Activated CD4-positive, alpha-beta T cell treated with anti-CD3 and anti-CD28 coated beads, Interleukin-2, amount 10 ng/mL, durations not matched to agents 7 days and 5 days (primary cell): ENCODE data around the gene SMCO2. TPM values are rescaled to one million over a fixed set of nuclear protein-coding genes. Genes with fewer than 3 reads are reported as not detected.

ENCODE experiments used
- CTCF ChIA-PET: fragments of 350-600 bp; sonication (Branson Sonifier 250); formaldehyde crosslinking; loops from one replicate; lab custom pipeline; 2021; ENCODE audit warnings: antibody characterized with exemption; lab: Charles Lee
- POLR2A ChIA-PET: fragments of 350-600 bp; sonication (Branson Sonifier 250); formaldehyde crosslinking; loops from one replicate; lab custom pipeline; 2021; ENCODE audit warnings: antibody characterized with exemption; lab: Charles Lee
- DNase-seq: peaks from one replicate; pipeline ENCODE4 v3.0.0-alpha.2; 2020
- H3K27ac Mint-ChIP-seq: one replicate; pipeline ENCODE4 v1.8.0; 2021; ENCODE audit warnings: mild to moderate bottlenecking, moderate library complexity, mixed read lengths
- H3K27me3 Mint-ChIP-seq: one replicate; pipeline ENCODE4 v1.8.0; 2021; ENCODE audit warnings: mixed read lengths
- H3K36me3 Mint-ChIP-seq: one replicate; pipeline ENCODE4 v1.8.0; 2021; ENCODE audit warnings: low read depth, mixed read lengths
- H3K4me1 Mint-ChIP-seq: one replicate; pipeline ENCODE4 v1.8.0; 2021; ENCODE audit warnings: mixed read lengths
- H3K4me3 Mint-ChIP-seq: one replicate; pipeline ENCODE4 v1.8.0; 2021; ENCODE audit warnings: mild to moderate bottlenecking, moderate library complexity, mixed read lengths
- H3K9me3 Mint-ChIP-seq: one replicate; pipeline ENCODE4 v1.8.0; 2021; ENCODE audit warnings: mixed read lengths
- total RNA-seq, 2 experiments: library from RNA; stranded (reverse); gene quantifications; one replicate each; pipeline ENCODE4 v1.2.3, GENCODE V29; 2021

The SMCO2 gene
- total RNA-seq, 2 experiments from 2014 or later, result 0.22 to 0.46 TPM

DNA sequence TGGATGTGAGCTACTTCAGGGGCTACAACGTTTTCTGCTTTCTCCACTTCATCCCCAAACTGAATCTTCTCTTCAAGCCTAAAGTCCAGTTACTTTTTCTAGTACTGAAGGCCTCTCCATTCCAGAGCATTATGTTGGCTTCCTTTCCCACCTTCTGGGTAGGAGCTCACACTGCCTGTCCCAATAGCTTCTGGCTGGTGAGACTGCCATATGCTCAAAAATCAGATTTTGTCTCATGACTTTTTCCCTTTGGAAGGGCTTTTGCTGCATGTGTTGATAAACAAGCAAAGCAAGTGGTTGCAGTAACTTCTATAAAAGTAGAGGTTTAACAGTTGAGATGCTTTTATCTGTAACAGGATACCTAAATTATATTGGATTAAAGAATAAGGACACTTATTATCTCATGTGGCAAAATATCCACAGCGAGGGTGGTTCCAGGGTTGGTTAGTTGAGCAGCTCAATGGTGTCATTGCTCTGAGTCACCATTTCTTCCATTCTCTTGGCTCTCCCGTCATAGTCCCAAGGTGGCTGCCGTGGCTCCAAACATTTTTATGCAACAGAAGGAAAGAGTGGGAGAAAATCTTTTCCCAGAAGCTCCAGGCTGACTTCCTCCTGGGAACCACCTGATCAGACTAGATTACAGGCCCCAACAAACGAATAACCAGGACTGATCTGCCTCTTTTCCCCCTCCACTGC is 62.3 kb downstream of the SMCO2 start:
- peaks cover 54% of the 10 kb centered on the region for H3K27me3 Mint-ChIP-seq
- ChIA-PET CTCF (interaction anchor here (1.0 kb wide), 1 partner anchor 57 kb away, joined by 3 read pairs; no protein-coding TSS in a partner anchor), POLR2A (no interaction called here)
- no peak overlapping the region for H3K4me3 Mint-ChIP-seq
- peaks cover 2% of the 10 kb centered on the region for H3K36me3 Mint-ChIP-seq
- H3K4me1 Mint-ChIP-seq, result no peaks in the 10 kb centered on the region
- H3K27ac Mint-ChIP-seq, result no peak overlapping the region
- no peak for DNase-seq
- peaks cover 4% of the 10 kb centered on the region for H3K9me3 Mint-ChIP-seq

GRCh38 chr12:27511031-27511722 is 64.6 kb downstream of the SMCO2 start:
- peaks cover 50% of the 10 kb centered on the region for H3K27me3 Mint-ChIP-seq

DNA sequence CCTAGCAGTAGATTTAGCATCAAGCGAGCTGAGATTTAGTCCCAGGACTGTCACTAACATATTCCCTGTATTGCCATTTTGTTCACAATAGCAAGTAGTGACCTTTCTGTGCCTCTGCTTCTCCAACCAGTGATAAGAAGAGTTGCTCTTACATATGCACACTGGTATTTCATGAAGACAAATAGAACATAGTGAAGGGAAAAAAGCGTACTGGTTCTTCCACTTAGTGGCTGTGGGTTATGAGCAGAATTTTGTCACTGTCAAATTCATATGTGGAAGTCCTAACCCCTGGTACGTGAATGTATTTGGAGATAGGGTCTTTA is 65.1 kb downstream of the SMCO2 start:
- POLR2A ChIA-PET, result no interaction called here
- H3K4me1 Mint-ChIP-seq, result no peaks in the 10 kb centered on the region
- no peak overlapping the region for H3K4me3 Mint-ChIP-seq
- CTCF ChIA-PET, result interaction anchor here (1.1 kb wide), 1 partner anchor 34 kb away, joined by 3 read pairs; no protein-coding TSS in a partner anchor
- DNase-seq, result no peak
- peaks cover 2% of the 10 kb centered on the region for H3K9me3 Mint-ChIP-seq
- no peaks in the 10 kb centered on the region for H3K36me3 Mint-ChIP-seq
- no peak overlapping the region for H3K27ac Mint-ChIP-seq
- peaks cover 48% of the 10 kb centered on the region for H3K27me3 Mint-ChIP-seq

More at GRCh38 chr12:27511031-27511722, 64.6 kb downstream of the SMCO2 start:
- H3K36me3 Mint-ChIP-seq, result peaks cover 2% of the 10 kb centered on the region
- H3K4me1 Mint-ChIP-seq, result no peaks in the 10 kb centered on the region
- peaks cover 4% of the 10 kb centered on the region for H3K9me3 Mint-ChIP-seq
- no peak overlapping the region for H3K27ac Mint-ChIP-seq
- no peak overlapping the region for H3K4me3 Mint-ChIP-seq
- ChIA-PET CTCF (no interaction called here), POLR2A (no interaction called here)
- DNase-seq, result no peak

DNA sequence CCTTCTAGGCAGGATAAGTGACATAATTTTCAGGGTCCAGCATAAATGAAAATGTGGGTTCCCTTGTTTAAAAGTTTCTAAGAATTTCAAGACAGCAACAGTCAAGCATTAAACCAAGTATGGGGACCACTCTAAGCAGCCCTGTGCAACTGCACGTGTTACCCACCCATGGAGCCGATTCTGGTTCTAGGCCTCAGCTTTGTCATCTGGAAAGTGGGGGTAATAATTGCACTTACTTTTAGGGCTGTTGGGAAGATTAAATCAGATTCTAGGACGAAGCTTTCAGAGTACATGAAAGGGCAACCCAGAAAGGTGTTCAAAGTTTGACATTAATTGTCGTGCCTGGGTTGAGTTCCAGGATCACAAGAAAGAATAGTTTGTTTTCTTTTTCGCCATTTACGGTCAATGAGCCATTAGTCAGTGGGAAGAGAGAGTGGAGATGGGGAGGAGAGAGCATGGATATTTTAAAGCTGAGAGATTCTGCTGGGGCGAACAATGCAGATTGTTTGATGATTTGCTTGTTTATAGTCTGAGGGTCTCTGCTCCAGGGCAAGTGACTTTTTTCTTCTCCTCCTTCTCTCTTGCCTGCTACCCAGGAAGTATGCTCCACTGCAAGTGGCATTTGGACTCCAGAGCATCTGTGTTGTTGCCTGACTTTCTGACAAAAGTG is 66.8 kb downstream of the SMCO2 start:
- Mint-ChIP-seq H3K27me3 (peaks cover 45% of the 10 kb centered on the region), H3K4me3 (no peak overlapping the region), H3K36me3 (no peaks in the 10 kb centered on the region), H3K4me1 (no peaks in the 10 kb centered on the region), H3K27ac (no peak overlapping the region), H3K9me3 (no peaks in the 10 kb centered on the region)
- ChIA-PET POLR2A (no interaction called here), CTCF (interaction anchor here (2.1 kb wide), 1 partner anchor 11 kb away, joined by 6 read pairs; the partner anchor contains the start of gene PPFIBP1)
- no peak for DNase-seq

GRCh38 chr12:27515671-27516070 is 69.1 kb downstream of the SMCO2 start:
- H3K4me3 Mint-ChIP-seq, result no peak overlapping the region
- DNase-seq, result no peak
- peaks cover 43% of the 10 kb centered on the region for H3K27me3 Mint-ChIP-seq
- POLR2A ChIA-PET, result no interaction called here
- no peaks in the 10 kb centered on the region for H3K9me3 Mint-ChIP-seq
- no peaks in the 10 kb centered on the region for H3K36me3 Mint-ChIP-seq
- no peak overlapping the region for H3K27ac Mint-ChIP-seq
- no peaks in the 10 kb centered on the region for H3K4me1 Mint-ChIP-seq
- CTCF ChIA-PET, result interaction anchor here (0.9 kb wide), 1 partner anchor 30 kb away, joined by 4 read pairs; no protein-coding TSS in a partner anchor

- H3K4me3 Mint-ChIP-seq, result no peak overlapping the region
- no peaks in the 10 kb centered on the region for H3K36me3 Mint-ChIP-seq
- ChIA-PET POLR2A (no interaction called here), CTCF (no interaction called here)
- H3K4me1 Mint-ChIP-seq, result peaks cover 3% of the 10 kb centered on the region
- no peak overlapping the region for H3K27ac Mint-ChIP-seq
- H3K27me3 Mint-ChIP-seq, result peaks cover 43% of the 10 kb centered on the region
- no peaks in the 10 kb centered on the region for H3K9me3 Mint-ChIP-seq
- DNase-seq, result no peak
These were observed 70.1 kb downstream of the SMCO2 start for GRCh38 chr12:27516625-27517024.

DNA sequence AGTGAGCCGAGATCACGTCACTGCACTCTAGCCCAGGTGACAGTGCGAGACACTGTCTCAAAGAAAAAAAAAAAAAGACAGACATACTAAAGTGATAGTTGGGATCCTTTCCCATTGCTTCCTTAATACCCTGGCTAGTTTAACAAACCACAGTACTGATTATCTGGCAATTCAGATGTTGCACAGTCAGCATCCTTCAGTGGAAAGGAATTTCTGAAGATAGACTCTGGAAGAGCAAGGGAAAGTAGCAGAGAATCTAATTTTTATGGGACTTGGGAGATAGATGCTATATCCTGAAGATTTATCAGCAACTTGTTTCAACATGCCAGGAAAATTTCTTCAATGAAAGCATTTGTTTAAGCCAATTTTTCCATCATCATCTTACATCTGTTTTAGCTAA is 71.0 kb downstream of the SMCO2 start:
- ChIA-PET CTCF (no interaction called here), POLR2A (no interaction called here)
- no peaks in the 10 kb centered on the region for H3K36me3 Mint-ChIP-seq
- H3K27me3 Mint-ChIP-seq, result peaks cover 47% of the 10 kb centered on the region
- no peak for DNase-seq
- no peak overlapping the region for H3K4me3 Mint-ChIP-seq
- H3K27ac Mint-ChIP-seq, result no peak overlapping the region
- no peaks in the 10 kb centered on the region for H3K9me3 Mint-ChIP-seq
- H3K4me1 Mint-ChIP-seq, result peaks cover 4% of the 10 kb centered on the region

GRCh38 chr12:27517961-27518665 is 71.6 kb downstream of the SMCO2 start:
- no peak for DNase-seq
- POLR2A ChIA-PET, result no interaction called here
- Mint-ChIP-seq H3K4me3 (no peak overlapping the region), H3K27me3 (peaks cover 47% of the 10 kb centered on the region), H3K9me3 (no peaks in the 10 kb centered on the region), H3K36me3 (no peaks in the 10 kb centered on the region), H3K27ac (no peak overlapping the region), H3K4me1 (peaks cover 7% of the 10 kb centered on the region)
- CTCF ChIA-PET, result interaction anchor here (0.6 kb wide), 1 partner anchor 126 kb away, joined by 3 read pairs; no protein-coding TSS in a partner anchor

DNA sequence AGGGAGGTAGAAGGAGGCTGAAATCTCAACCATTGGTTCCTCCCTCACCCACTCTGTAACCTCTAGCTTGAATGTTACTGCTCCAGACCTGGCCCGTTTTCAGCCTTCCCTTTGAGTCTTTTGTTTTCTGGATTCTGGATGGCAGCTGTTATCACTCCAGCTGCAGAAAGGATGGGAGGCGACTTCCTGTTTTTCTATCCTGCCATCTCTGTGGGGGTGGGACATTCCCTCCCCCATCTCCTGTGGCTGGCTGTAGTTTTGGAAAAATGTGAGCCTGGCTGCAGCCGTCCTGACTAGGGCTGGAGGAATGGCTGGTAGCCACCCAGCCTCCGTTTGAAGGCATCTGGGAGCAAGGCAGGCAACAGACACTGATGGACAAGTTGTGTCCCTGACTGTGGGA is 74.5 kb downstream of the SMCO2 start:
- Mint-ChIP-seq H3K27ac (no peak overlapping the region), H3K27me3 (peaks cover 43% of the 10 kb centered on the region), H3K9me3 (no peaks in the 10 kb centered on the region), H3K4me3 (no peak overlapping the region), H3K4me1 (peaks cover 27% of the 10 kb centered on the region), H3K36me3 (no peaks in the 10 kb centered on the region)
- no peak for DNase-seq
- POLR2A ChIA-PET, result no interaction called here
- CTCF ChIA-PET, result interaction anchor here (1.3 kb wide), 1 partner anchor 38 kb away, joined by 3 read pairs; no protein-coding TSS in a partner anchor

- H3K36me3 Mint-ChIP-seq, result no peaks in the 10 kb centered on the region
- CTCF ChIA-PET, result interaction anchor here (1.2 kb wide), 1 partner anchor 19 kb away, joined by 3 read pairs; no protein-coding TSS in a partner anchor
- no peak overlapping the region for H3K27ac Mint-ChIP-seq
- POLR2A ChIA-PET, result no interaction called here
- no peak overlapping the region for H3K4me3 Mint-ChIP-seq
- H3K4me1 Mint-ChIP-seq, result peaks cover 27% of the 10 kb centered on the region
- H3K9me3 Mint-ChIP-seq, result no peaks in the 10 kb centered on the region
- peaks cover 40% of the 10 kb centered on the region for H3K27me3 Mint-ChIP-seq
- DNase-seq, result no peak
These were observed 75.4 kb downstream of the SMCO2 start for GRCh38 chr12:27521981-27522380.

- DNase-seq, result no peak
- POLR2A ChIA-PET, result no interaction called here
- Mint-ChIP-seq H3K27ac (peak overlapping the region; percentile 94), H3K4me1 (peaks cover 27% of the 10 kb centered on the region), H3K4me3 (peak overlapping the region; percentile 95), H3K27me3 (peaks cover 36% of the 10 kb centered on the region), H3K9me3 (no peaks in the 10 kb centered on the region), H3K36me3 (no peaks in the 10 kb centered on the region)
- CTCF ChIA-PET, result interaction anchor here (0.5 to 2.2 kb wide), 4 partner anchors 9 to 1356 kb away, joined by 3 to 6 read pairs (median 4); no protein-coding TSS in a partner anchor
These were observed 76.7 kb downstream of the SMCO2 start for GRCh38 chr12:27523305-27523641.

- peak within 1 kb of the TSS; percentile 94 for H3K27ac Mint-ChIP-seq
- H3K4me3 Mint-ChIP-seq, result peak within 1 kb of the TSS; percentile 95
- CTCF ChIA-PET, result interaction anchor here (0.5 to 2.2 kb wide), 4 partner anchors 10 to 1356 kb away, joined by 3 to 6 read pairs (median 4); no protein-coding TSS in a partner anchor
- peaks cover 33% of the 10 kb centered on the region for H3K27me3 Mint-ChIP-seq
- POLR2A ChIA-PET, result no interaction called here
- no peaks in the 10 kb centered on the region for H3K9me3 Mint-ChIP-seq
- H3K4me1 Mint-ChIP-seq, result peaks cover 29% of the 10 kb centered on the region
- no peaks in the 10 kb centered on the region for H3K36me3 Mint-ChIP-seq
- peak; percentile 97 for DNase-seq
These were observed 77.3 kb downstream of the SMCO2 start, which contains the start of gene PPFIBP1 for GRCh38 chr12:27523642-27524493. Gene PPFIBP1 (plus strand): TSS chr12:27524206. CDS start chr12:27633397, 109,191 bp downstream.
